ENCODE data around the gene ARHGAP42. TPM values are rescaled to one million over a fixed set of nuclear protein-coding genes. Genes with fewer than 3 reads are reported as not detected.

ARHGAP42 gene
- total RNA-seq, 1 experiment from 2014 or later = 8.0 TPM

DNA sequence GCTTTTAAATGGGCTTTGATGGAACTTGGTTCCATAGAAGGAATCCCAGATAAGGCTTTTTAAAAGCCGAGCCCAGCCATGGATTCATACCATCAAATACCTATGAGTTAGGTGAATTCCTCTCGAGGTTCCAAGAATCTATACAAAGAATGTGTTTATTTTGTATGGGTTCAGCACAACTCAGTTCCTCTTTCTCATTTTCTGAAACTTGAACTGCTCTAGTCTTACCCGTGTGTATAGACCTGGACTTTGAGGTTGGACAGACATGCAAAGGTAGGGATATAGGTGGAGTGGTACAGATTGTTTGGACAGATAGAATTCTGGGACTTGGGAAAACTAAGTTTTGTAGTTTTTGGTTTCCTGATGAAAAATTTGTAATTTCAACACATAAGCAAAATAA, 344.6 kb downstream of the ARHGAP42 start:
- Histone ChIP-seq H3K4me1 (ENCODE audit: insufficient read depth, low read length, poor library complexity, severe bottlenecking) (no peaks in the 10 kb centered on the region), H3K27me3 (replicated peaks; ENCODE audit: insufficient read depth, low read depth, low read length, poor library complexity) (no peaks in the 10 kb centered on the region), H3K36me3 (ENCODE audit: insufficient read depth, low read length, poor library complexity, severe bottlenecking) (no peaks in the 10 kb centered on the region), H3K9me3 (ENCODE audit: low read depth, low read length, poor library complexity, severe bottlenecking) (no peaks in the 10 kb centered on the region), H3K4me3 (ENCODE audit: low read depth, low read length, poor library complexity, severe bottlenecking) (no peak overlapping the region), H3K27ac (ENCODE audit: low read depth, low read length, poor library complexity, severe bottlenecking) (no peak overlapping the region)
- no TSS peak for BruUV-seq (replicated peaks)
- ChIA-PET POLR2A (ENCODE audit: low non-redundant PET) (no interaction called here), CTCF (no interaction called here)
- no peak for DNase-seq (ENCODE audit: low spot score)
- intact Hi-C loops (cut with micrococcal nuclease; ENCODE audit: unreplicated experiment) = no loop called here
- TF ChIP-seq, protein P1, sequence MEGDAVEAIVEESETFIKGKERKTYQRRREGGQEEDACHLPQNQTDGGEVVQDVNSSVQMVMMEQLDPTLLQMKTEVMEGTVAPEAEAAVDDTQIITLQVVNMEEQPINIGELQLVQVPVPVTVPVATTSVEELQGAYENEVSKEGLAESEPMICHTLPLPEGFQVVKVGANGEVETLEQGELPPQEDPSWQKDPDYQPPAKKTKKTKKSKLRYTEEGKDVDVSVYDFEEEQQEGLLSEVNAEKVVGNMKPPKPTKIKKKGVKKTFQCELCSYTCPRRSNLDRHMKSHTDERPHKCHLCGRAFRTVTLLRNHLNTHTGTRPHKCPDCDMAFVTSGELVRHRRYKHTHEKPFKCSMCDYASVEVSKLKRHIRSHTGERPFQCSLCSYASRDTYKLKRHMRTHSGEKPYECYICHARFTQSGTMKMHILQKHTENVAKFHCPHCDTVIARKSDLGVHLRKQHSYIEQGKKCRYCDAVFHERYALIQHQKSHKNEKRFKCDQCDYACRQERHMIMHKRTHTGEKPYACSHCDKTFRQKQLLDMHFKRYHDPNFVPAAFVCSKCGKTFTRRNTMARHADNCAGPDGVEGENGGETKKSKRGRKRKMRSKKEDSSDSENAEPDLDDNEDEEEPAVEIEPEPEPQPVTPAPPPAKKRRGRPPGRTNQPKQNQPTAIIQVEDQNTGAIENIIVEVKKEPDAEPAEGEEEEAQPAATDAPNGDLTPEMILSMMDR (conservative IDR thresholded peaks at IDR 0.05; ENCODE audit: low read depth, low read length) = no peak
- TF ChIP-seq EZH2 (IDR thresholded peaks at IDR 0.05; ENCODE audit: borderline replicate concordance, low read depth, low read length, poor library complexity, severe bottlenecking) = no peak

DNA sequence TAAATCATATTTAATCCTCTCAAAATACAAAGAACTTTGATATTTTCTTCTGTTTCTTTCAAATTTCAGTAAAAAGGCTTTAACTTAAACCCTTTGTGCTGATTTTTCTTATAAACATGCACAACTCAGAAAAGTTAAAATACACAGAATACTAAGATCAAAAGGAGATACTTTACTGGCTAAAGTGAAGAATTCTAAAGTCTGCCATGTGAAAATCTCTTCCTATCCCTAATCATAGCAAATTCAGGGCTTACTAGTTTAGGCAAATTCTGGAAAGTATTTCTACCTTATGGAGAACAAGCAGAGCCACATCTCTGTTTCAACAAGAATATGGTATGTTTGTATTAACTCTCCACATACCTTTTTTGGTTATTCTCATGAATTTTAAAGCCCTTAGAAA, 345.9 kb downstream of the ARHGAP42 start:
- DNase-seq (ENCODE audit: low spot score) = no peak
- H3K27ac ChIP-seq (ENCODE audit: low read depth, low read length, poor library complexity, severe bottlenecking) = no peak overlapping the region
- no peaks in the 10 kb centered on the region for H3K36me3 ChIP-seq (ENCODE audit: insufficient read depth, low read length, poor library complexity, severe bottlenecking)
- CTCF ChIA-PET = no interaction called here
- no peaks in the 10 kb centered on the region for H3K27me3 ChIP-seq (replicated peaks; ENCODE audit: insufficient read depth, low read depth, low read length, poor library complexity)
- POLR2A ChIA-PET (ENCODE audit: low non-redundant PET) = interaction anchor here (0.7 kb wide), 1 partner anchor 11 kb away, joined by 5 read pairs; no protein-coding TSS in a partner anchor
- intact Hi-C loops (cut with micrococcal nuclease; ENCODE audit: unreplicated experiment) = no loop called here
- H3K9me3 ChIP-seq (ENCODE audit: low read depth, low read length, poor library complexity, severe bottlenecking) = no peaks in the 10 kb centered on the region
- no peak for TF ChIP-seq EZH2 (IDR thresholded peaks at IDR 0.05; ENCODE audit: borderline replicate concordance, low read depth, low read length, poor library complexity, severe bottlenecking)
- TF ChIP-seq, protein P1 (conservative IDR thresholded peaks at IDR 0.05; ENCODE audit: low read depth, low read length) = no peak
- no peaks in the 10 kb centered on the region for H3K4me1 ChIP-seq (ENCODE audit: insufficient read depth, low read length, poor library complexity, severe bottlenecking)
- H3K4me3 ChIP-seq (ENCODE audit: low read depth, low read length, poor library complexity, severe bottlenecking) = no peak overlapping the region
- no TSS peak for BruUV-seq (replicated peaks)

DNA sequence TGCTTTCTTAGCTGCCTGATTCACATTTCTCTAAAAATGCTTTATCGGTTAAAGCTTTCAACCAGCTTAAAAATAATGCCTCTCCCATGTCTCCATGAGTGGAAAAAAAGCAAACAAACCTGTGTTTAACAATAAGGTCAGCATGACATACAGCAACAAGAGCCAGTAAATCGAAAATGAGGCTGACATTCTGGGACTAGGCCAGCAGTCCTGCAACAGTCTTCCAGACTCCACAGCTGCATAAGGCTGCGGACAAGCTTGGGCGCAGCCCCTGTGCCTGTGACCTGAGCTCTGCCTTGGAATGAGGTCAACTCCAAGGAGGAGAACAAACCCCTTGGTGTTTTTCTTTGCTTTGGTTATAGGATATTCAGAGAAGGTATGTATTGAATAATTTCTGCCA, 347.0 kb downstream of the ARHGAP42 start:
- ChIA-PET CTCF (no interaction called here), POLR2A (ENCODE audit: low non-redundant PET) (no interaction called here)
- Histone ChIP-seq H3K9me3 (ENCODE audit: low read depth, low read length, poor library complexity, severe bottlenecking) (no peaks in the 10 kb centered on the region), H3K36me3 (ENCODE audit: insufficient read depth, low read length, poor library complexity, severe bottlenecking) (no peaks in the 10 kb centered on the region), H3K4me1 (ENCODE audit: insufficient read depth, low read length, poor library complexity, severe bottlenecking) (no peaks in the 10 kb centered on the region), H3K4me3 (ENCODE audit: low read depth, low read length, poor library complexity, severe bottlenecking) (no peak overlapping the region), H3K27me3 (replicated peaks; ENCODE audit: insufficient read depth, low read depth, low read length, poor library complexity) (no peaks in the 10 kb centered on the region), H3K27ac (ENCODE audit: low read depth, low read length, poor library complexity, severe bottlenecking) (no peak overlapping the region)
- DNase-seq (ENCODE audit: low spot score) = no peak
- TF ChIP-seq, protein P1 (conservative IDR thresholded peaks at IDR 0.05; ENCODE audit: low read depth, low read length) = no peak
- no peak for TF ChIP-seq EZH2 (IDR thresholded peaks at IDR 0.05; ENCODE audit: borderline replicate concordance, low read depth, low read length, poor library complexity, severe bottlenecking)
- intact Hi-C loops (cut with micrococcal nuclease; ENCODE audit: unreplicated experiment) = no loop called here
- no TSS peak for BruUV-seq (replicated peaks)

Data from A673 (cell line).